Head of caudate nucleus (tissue), 42 donors: ENCODE data around the gene HOXA9.
A peak's percentile ranks its signal among the peaks of the same experiment; 100 is the strongest.

ENCODE experiments used
- DNase-seq, 42 donors: peaks; one replicate each; pipeline versions ENCODE4 v3.0.0 to v3.0.0-alpha.2; 2020 to 2021; ENCODE audit warnings: mixed read lengths in 7 of 42
- intact Hi-C: fragments of 100-400 bp; cut with DNase I; formaldehyde crosslinking; loops from one replicate; pipeline ENCODE4 v1.15.0; 2022

The HOXA9 gene

GRCh38 chr7:27202018-27202861 is 36.9 kb upstream of the HOXA9 start:
- peak in 5 of 42 donors; percentile 7 to 41 (median 18) for DNase-seq
- intact Hi-C loops, result no loop called here

GRCh38 chr7:27201580-27202017 is 36.3 kb upstream of the HOXA9 start:
- intact Hi-C loops, result no loop called here
- peak in 3 of 42 donors; percentile 2 to 23 (median 9) for DNase-seq

- peak in 6 of 42 donors; percentile 12 to 45 (median 23) for DNase-seq
- intact Hi-C loops, result no loop called here
These were observed 35.6 kb upstream of the HOXA9 start for GRCh38 chr7:27200761-27201579.

GRCh38 chr7:27199849-27200760 is 34.8 kb upstream of the HOXA9 start, which contains the start of gene HOXA13:
Gene HOXA13, minus strand, starts transcription at chr7:27200091. Its CDS starts 14 bp downstream, at chr7:27200077.
- intact Hi-C loops, result loop anchor here (5.0 to 10.0 kb wide), 2 partner anchors 375 to 722 kb away; no protein-coding TSS in a partner anchor
- DNase-seq, result peak in 4 of 42 donors; percentile 3 to 36 (median 22)

GRCh38 chr7:27198871-27199801 is 33.8 kb upstream of the HOXA9 start:
- intact Hi-C loops, result loop anchor here (5.0 to 10.0 kb wide), 2 partner anchors 376 to 723 kb away; no protein-coding TSS in a partner anchor
- DNase-seq, result peak in 4 of 42 donors; percentile 12 to 37 (median 26)

- intact Hi-C loops, result loop anchor here (5.0 to 10.0 kb wide), 2 partner anchors 377 to 724 kb away; no protein-coding TSS in a partner anchor
- peak in 4 of 42 donors; percentile 3 to 32 (median 18) for DNase-seq
These were observed 33.0 kb upstream of the HOXA9 start for GRCh38 chr7:27198138-27198841.

GRCh38 chr7:27197137-27198042 is 32.1 kb upstream of the HOXA9 start:
- peak in 1 of 42 donors; percentile 1 for DNase-seq
- intact Hi-C loops, result loop anchor here (5.0 to 10.0 kb wide), 2 partner anchors 377 to 725 kb away; no protein-coding TSS in a partner anchor

GRCh38 chr7:27196287-27196767 is 31.0 kb upstream of the HOXA9 start:
- intact Hi-C loops, result loop anchor here (5.0 to 10.0 kb wide), 2 partner anchors 378 to 726 kb away; no protein-coding TSS in a partner anchor
- peak; percentile 69 to 94 (median 88) for DNase-seq

GRCh38 chr7:27194686-27195379 is 29.5 kb upstream of the HOXA9 start:
- intact Hi-C loops, result loop anchor here (5.0 to 10.0 kb wide), 2 partner anchors 380 to 727 kb away; no protein-coding TSS in a partner anchor
- no peak for DNase-seq

- DNase-seq, result peak in 1 of 42 donors; percentile 1
- intact Hi-C loops, result loop anchor here (10.0 kb wide), 1 partner anchor 381 kb away; no protein-coding TSS in a partner anchor
These were observed 28.6 kb upstream of the HOXA9 start for GRCh38 chr7:27194002-27194352.

- peak in 3 of 42 donors; percentile 12 to 31 (median 14) for DNase-seq
- intact Hi-C loops, result loop anchor here (10.0 kb wide), 1 partner anchor 381 kb away; no protein-coding TSS in a partner anchor
These were observed 28.1 kb upstream of the HOXA9 start for GRCh38 chr7:27193335-27194001.

GRCh38 chr7:27192546-27193334 is 27.4 kb upstream of the HOXA9 start:
- DNase-seq, result peak in 5 of 42 donors; percentile 8 to 38 (median 14)
- intact Hi-C loops, result loop anchor here (10.0 kb wide), 1 partner anchor 382 kb away; no protein-coding TSS in a partner anchor
